NOMO-1 (cell line): ENCODE results near the gene REN.

ENCODE experiments used
- DNase-seq, 2 experiments: peaks; one replicate each; lab custom pipeline; 2025; ENCODE audit not compliant: unreplicated experiment in 2 of 2; lab: John Stamatoyannopoulos, UW

The REN gene

GRCh38 chr1:204166219-204166618, at the start of gene REN:
REN (minus strand) TSS chr1:204166337; CDS start chr1:204166293, 44 bp downstream.
- no peak for DNase-seq

- DNase-seq, result peak; percentile 35 to 39
Measured at GRCh38 chr1:204213668-204214662, 47.8 kb upstream of the REN start, which contains the start of gene GOLT1A. GOLT1A (minus strand) TSS chr1:204213988; CDS start chr1:204213906, 82 bp downstream.

GRCh38 chr1:204212715-204213114, 46.6 kb upstream of the REN start:
- no peak for DNase-seq

- DNase-seq, result no peak
Measured at GRCh38 chr1:204211046-204211445, 44.9 kb upstream of the REN start.

GRCh38 chr1:204207136-204207616, 41.0 kb upstream of the REN start:
- peak; percentile 28 to 34 for DNase-seq

- DNase-seq, result no peak
Measured at GRCh38 chr1:204206121-204206520, 40.0 kb upstream of the REN start.

- no peak for DNase-seq
Measured at GRCh38 chr1:204205486-204205885, 39.3 kb upstream of the REN start.

- DNase-seq, result no peak
Measured at GRCh38 chr1:204204944-204205343, 38.8 kb upstream of the REN start.

GRCh38 chr1:204203206-204203767, 37.1 kb upstream of the REN start:
- DNase-seq, result no peak

- DNase-seq, result no peak
Measured at GRCh38 chr1:204202481-204202880, 36.3 kb upstream of the REN start.

GRCh38 chr1:204201348-204202040, 35.4 kb upstream of the REN start:
- DNase-seq, result no peak

- no peak for DNase-seq
Measured at GRCh38 chr1:204199579-204199978, 33.4 kb upstream of the REN start.

GRCh38 chr1:204198348-204199340, 32.5 kb upstream of the REN start:
- no peak for DNase-seq

GRCh38 chr1:204197068-204197467, 30.9 kb upstream of the REN start:
- DNase-seq, result no peak

- DNase-seq, result no peak
Measured at GRCh38 chr1:204196068-204196795, 30.1 kb upstream of the REN start, which contains the start of gene KISS1. KISS1 (minus strand) TSS chr1:204196491; CDS start chr1:204192876, 3,615 bp downstream.

GRCh38 chr1:204194771-204195170, 28.6 kb upstream of the REN start:
- DNase-seq, result no peak

GRCh38 chr1:204194080-204194479, 27.9 kb upstream of the REN start:
- DNase-seq, result no peak

GRCh38 chr1:204192589-204193352, 26.6 kb upstream of the REN start:
- no peak for DNase-seq
